GM19193 (cell line): ENCODE measurements around the gene PKNOX2.

ENCODE experiments used
- POLR2A ChIP-seq: IDR thresholded peaks from 4 replicates; pipeline ENCODE4 v1.6.1; 2011; ENCODE audit not compliant: insufficient read depth, insufficient read length; ENCODE audit errors: extremely low read depth

Gene PKNOX2

GRCh38 chr11:125199915-125200314, 35.4 kb downstream of the PKNOX2 start:
- TF ChIP-seq POLR2A: no peak

DNA sequence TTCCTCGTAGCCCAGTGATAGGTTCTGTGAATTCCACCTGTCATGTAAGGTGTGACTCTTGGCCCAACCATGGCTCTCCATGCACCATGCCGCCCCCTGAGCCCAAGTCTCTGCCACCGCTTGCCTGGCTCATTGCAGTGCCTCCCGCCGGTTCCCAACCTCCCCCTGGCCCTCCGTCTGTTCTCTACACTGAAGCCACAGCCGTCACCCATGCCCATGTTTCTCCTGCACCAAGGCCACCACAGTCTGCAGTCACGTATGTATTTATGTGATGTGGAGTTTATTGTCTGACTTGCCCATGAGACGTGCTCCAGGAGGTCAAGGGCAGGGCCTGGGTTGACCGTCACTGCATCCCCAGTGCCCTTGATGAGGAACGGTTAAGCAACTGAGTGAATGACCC, 35.9 kb downstream of the PKNOX2 start:
- TF ChIP-seq POLR2A: no peak

DNA sequence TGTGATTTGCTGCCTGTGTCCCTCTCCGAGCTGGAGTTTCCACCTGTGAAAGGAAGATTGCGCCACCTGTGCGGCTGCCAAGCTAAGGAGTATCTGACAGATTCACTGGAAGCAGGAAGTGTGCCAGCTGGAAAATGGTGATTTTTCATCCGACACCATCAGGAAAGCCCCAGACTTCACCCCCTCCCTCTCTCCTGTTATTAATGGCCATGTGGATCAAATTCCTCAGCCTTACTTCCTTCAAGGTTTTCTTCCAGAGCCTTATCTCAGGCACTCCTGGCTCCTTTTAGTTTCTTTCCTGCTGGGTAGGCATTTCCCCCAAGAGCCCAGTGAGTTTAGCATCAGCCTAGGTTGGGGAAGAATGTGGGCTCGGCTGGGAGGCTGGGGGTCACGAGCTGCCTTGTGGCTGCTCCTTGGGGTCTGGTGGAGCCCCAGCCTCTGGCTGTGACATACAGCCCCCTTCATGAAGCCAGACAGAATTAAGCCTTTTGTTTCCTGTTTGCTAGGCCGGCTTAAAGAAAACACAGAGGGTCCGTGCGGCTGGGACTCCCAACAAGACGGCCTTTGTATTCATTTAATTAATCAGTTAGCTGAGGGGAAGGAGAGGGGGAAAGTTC, 37.1 kb downstream of the PKNOX2 start:
- no peak for TF ChIP-seq POLR2A

DNA sequence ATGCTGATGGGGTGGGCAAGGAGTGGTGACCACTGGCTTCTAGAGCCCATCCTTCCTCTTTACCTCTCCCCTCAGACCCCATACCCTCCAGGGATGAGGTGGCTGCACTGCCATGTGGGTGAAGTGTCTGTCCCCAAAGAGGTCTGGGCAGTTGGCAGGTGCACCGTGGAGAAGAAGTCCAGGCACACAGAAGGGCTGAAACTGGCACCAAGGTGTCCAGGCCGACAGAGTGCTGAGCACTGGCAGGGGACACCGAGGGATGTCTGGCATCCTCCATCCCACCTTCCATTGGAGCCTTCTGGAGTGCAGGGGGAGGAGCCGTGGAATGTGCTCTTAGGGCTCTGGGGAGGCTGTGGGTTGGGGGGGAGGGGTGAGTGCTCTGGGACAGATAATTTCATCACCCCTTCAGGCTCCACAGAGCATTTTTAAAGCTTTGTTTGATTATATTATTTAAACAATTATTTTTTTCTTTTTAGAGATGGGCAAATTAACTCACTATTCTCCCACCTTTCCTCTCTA, 37.9 kb downstream of the PKNOX2 start:
- TF ChIP-seq POLR2A: no peak

GRCh38 chr11:125202977-125203376, 38.4 kb downstream of the PKNOX2 start:
- TF ChIP-seq POLR2A: no peak

DNA sequence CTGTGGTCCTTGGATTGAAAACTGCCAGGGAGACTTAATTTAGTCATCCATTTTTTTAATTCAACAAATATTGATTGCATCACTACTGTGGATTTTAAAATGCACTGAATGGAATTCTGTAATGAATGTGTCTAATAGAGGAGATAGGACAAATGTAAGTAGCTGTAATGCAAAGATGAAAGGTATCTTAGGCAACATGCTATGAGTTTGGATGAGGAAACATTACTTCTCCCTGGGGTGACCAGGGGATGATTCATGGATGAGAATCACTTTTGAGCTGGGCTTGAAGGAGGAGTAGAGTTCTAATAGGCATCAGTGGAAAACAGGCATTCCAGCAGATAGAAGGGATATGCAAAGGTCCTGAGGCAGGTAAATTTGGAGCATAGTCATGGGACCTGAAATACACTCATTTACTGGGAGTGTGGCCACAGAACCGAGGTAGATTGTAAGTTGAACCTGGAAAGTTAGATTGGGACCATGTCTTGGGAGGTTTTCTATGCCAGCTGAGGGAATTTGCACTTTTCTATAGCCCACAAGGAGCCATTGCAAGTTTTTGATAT, 43.4 kb downstream of the PKNOX2 start:
- TF ChIP-seq POLR2A: no peak

- no peak for TF ChIP-seq POLR2A
Measured at GRCh38 chr11:125210066-125210465, 45.5 kb downstream of the PKNOX2 start.

DNA sequence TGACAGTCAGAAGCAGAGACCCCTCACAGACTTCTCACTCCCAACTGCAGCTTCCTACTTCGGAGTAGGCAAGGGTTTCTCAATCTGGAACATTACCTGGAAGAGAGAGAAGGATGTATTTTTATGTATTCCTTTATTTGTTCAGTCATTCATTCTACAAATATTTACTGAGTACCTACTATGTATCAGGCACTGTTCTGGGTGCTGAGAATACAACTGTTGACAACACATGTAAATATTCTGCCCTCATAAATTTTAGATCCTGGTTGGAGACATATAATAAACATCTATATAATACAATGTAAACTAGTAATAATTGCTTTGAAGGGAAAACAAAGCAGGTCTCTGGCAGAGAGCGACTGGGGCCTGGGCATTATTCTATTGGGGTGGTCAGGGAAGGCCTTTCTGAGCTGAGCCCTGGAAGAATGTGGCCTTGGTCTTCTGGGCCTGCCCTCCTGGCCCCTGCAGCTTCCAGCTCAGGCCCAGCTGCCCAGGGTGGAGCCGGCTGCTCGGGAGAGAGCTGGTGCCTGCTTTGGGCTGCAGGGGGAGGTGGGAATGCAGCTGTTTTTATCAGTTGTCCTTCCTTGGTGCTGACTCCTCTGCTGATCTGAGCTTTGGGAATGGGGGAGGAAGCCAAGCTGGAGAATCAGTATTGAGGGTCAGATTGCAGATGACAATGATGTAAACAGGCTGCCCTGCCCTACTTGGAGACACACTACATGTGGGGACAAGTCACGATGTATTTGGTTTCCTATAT, 46.8 kb downstream of the PKNOX2 start:
- no peak for TF ChIP-seq POLR2A

GRCh38 chr11:125211948-125212340, 47.4 kb downstream of the PKNOX2 start:
- TF ChIP-seq POLR2A: no peak

GRCh38 chr11:125214601-125215565, 50.3 kb downstream of the PKNOX2 start:
- TF ChIP-seq POLR2A: no peak

DNA sequence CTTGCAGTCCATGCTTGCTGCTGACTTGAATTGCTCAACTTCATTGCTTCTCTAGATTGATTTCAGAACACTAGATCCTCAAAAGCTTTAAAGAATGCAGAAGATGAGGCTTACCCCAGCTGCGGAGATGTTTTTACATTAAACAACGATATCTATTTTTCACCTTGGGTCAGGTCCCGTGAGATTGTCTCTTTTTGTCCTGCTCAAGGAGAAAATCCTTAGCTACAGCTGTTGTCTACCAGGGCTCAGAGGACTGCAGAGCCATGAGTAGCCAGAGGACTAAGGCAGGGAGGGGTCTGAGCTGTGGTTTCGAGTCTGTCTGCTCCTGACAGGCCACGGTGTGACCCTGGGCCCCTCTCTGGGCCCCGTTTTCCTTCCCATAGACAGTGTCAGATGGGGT, 51.4 kb downstream of the PKNOX2 start:
- no peak for TF ChIP-seq POLR2A

DNA sequence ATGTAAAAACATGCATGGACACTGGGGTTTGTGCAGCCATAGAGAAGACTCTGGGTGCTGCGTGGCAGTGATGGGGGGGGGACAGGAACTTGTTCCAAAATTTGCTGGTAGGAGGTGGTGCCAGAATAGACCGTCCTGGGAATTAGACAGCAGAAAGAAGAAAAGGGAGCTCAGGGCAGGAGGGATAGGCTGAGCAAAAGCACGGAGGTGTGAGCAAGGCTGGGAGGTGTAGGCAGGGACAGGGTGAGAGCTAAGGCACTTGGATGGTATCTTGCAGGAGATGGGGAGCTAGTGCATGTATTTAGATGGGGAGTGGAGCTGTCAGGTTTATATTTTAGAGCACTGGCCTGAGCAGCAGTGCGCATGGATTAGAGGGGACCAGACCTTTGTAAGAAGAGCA, 53.8 kb downstream of the PKNOX2 start:
- TF ChIP-seq POLR2A: no peak

DNA sequence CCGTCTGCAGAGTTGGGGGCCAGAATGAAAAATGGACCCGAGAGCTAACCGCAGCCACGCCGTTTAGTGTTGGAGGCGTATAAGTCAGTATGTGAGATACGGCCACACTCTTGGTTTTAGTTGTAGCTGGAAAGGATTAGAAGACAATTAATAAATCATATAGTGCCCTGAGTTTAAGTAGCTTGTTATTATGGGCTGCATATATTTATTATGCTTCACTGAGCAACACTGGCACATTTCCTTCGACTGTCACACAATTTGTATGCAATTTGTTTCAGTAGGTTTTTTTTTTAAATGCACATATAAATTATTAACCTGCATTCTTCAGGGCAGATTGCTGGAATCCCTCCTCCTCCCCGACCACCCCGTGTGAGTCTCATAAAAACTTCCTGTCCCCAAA, 56.9 kb downstream of the PKNOX2 start:
- TF ChIP-seq POLR2A: no peak

GRCh38 chr11:125222494-125222893, 57.9 kb downstream of the PKNOX2 start:
- TF ChIP-seq POLR2A: no peak

GRCh38 chr11:125223901-125224361, 59.4 kb downstream of the PKNOX2 start:
- no peak for TF ChIP-seq POLR2A

- no peak for TF ChIP-seq POLR2A
Measured at GRCh38 chr11:125224391-125225021, 60.0 kb downstream of the PKNOX2 start.
